Astrocyte (in vitro differentiated cells and primary cell): ENCODE measurements around the gene IQUB. TPM values are rescaled to one million over a fixed set of nuclear protein-coding genes. Genes with fewer than 3 reads are reported as not detected.
"Not testable (repeated sequence)": the region's sequence is repeated elsewhere in the genome, so short reads cannot be mapped to it uniquely, and the experiment has no call there.

Experiments
- DNase-seq: peaks from one replicate; pipeline ENCODE4 v3.0.0-alpha.2; 2010; ENCODE audit warnings: low read depth
- FAIRE-seq: peaks from 2 replicates; lab custom pipeline; 2011; peaks lifted over from hg19 to GRCh38; lab: Jason Lieb, UNC
- H2AFZ ChIP-seq: 2 replicates; pipeline ENCODE4 v1.6.0; 2012; ENCODE audit warnings: low read depth, low read length, inconsistent platforms
- H3K27ac ChIP-seq: 2 replicates; pipeline ENCODE4 v1.5.1; 2011; ENCODE audit warnings: low read depth, low read length, inconsistent platforms
- H3K27me3 ChIP-seq: 2 replicates; pipeline ENCODE4 v1.6.0; 2011; ENCODE audit warnings: low read length, inconsistent platforms; ENCODE audit not compliant: insufficient read depth
- H3K36me3 ChIP-seq: 2 replicates; pipeline ENCODE4 v1.5.1; 2011; ENCODE audit warnings: low read length, inconsistent platforms; ENCODE audit not compliant: insufficient read depth
- H3K4me1 ChIP-seq: 2 replicates; pipeline ENCODE4 v1.5.1; 2011; ENCODE audit warnings: low read length, inconsistent platforms; ENCODE audit not compliant: insufficient read depth
- H3K4me2 ChIP-seq: 2 replicates; pipeline ENCODE4 v1.6.0; 2012; ENCODE audit warnings: low read length, inconsistent platforms
- H3K4me3 ChIP-seq: 2 replicates; pipeline ENCODE4 v1.5.1; 2011; ENCODE audit warnings: low read depth, mild to moderate bottlenecking, low read length, inconsistent platforms; ENCODE audit not compliant: insufficient read depth
- H3K79me2 ChIP-seq: 2 replicates; pipeline ENCODE4 v1.6.0; 2012; ENCODE audit warnings: mild to moderate bottlenecking, low read length, inconsistent platforms; ENCODE audit not compliant: insufficient read depth
- H3K9ac ChIP-seq: 2 replicates; pipeline ENCODE4 v1.6.0; 2012; ENCODE audit warnings: mild to moderate bottlenecking, low read length, inconsistent platforms
- H3K9me3 ChIP-seq: 2 replicates; pipeline ENCODE4 v1.5.1; 2012; ENCODE audit warnings: low read depth, mild to moderate bottlenecking, low read length, inconsistent platforms; ENCODE audit not compliant: insufficient read depth
- H4K20me1 ChIP-seq: 2 replicates; pipeline ENCODE4 v1.6.0; 2012; ENCODE audit warnings: low read length, inconsistent platforms; ENCODE audit not compliant: insufficient read depth
- H3K27ac Mint-ChIP-seq: one replicate; pipeline ENCODE4 v1.8.0; 2021; ENCODE audit warnings: mild to moderate bottlenecking, mixed read lengths; ENCODE audit not compliant: unreplicated experiment
- H3K27me3 Mint-ChIP-seq: one replicate; pipeline ENCODE4 v1.8.0; 2021; ENCODE audit warnings: low read depth, mixed read lengths; ENCODE audit not compliant: unreplicated experiment
- H3K36me3 Mint-ChIP-seq: one replicate; pipeline ENCODE4 v1.8.0; 2021; ENCODE audit warnings: low read depth, mixed read lengths; ENCODE audit not compliant: unreplicated experiment
- H3K4me1 Mint-ChIP-seq: one replicate; pipeline ENCODE4 v1.8.0; 2021; ENCODE audit warnings: low read depth, mixed read lengths; ENCODE audit not compliant: unreplicated experiment
- H3K4me3 Mint-ChIP-seq: one replicate; pipeline ENCODE4 v1.8.0; 2021; ENCODE audit warnings: mild to moderate bottlenecking, moderate library complexity, mixed read lengths; ENCODE audit not compliant: unreplicated experiment
- H3K9me3 Mint-ChIP-seq: one replicate; pipeline ENCODE4 v1.8.0; 2021; ENCODE audit warnings: mild to moderate bottlenecking, mixed read lengths; ENCODE audit not compliant: unreplicated experiment
- EZH2 ChIP-seq: IDR thresholded peaks from 2 replicates; pipeline ENCODE4 v1.6.1; 2012; ENCODE audit warnings: mild to moderate bottlenecking, low read length, inconsistent platforms; ENCODE audit not compliant: insufficient read depth
- total RNA-seq: library from RNA; stranded (reverse); gene quantifications from 2 replicates; pipeline ENCODE4 v1.2.1, GENCODE V29; 2021
- TF ChIP-seq, protein P1 (sequence below): IDR thresholded peaks from 2 replicates; pipeline ENCODE4 v1.5.1; 2011; ENCODE audit warnings: low read depth, mild to moderate bottlenecking, inconsistent platforms, low read length, moderate library complexity; ENCODE audit not compliant: insufficient read depth

Gene IQUB
- total RNA-seq, 1 donor from 2014 or later = 0.59 TPM

DNA sequence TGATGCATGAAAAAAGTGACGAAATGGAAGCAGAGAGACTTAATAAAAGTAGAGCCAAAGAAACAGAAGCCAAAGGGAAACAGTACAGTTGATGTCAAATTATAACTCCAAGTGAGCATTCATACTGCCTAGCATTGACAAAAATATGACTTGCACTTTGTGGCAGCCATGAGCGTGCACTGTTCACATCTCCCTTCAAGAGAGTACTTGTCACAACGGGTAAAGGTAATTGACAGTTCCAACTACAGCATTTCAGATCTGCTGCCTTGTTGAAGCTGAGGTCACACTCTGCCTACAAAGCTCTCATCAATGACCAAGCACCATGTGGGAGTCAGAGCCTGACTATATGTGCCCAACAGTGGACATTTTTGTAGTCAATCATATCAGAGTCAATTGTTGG, 54.3 kb downstream of the IQUB start:
- Mint-ChIP-seq H3K27me3 (no peaks in the 10 kb centered on the region), H3K36me3 (no peaks in the 10 kb centered on the region), H3K27ac (no peak overlapping the region), H3K4me1 (no peaks in the 10 kb centered on the region), H3K9me3 (peaks cover 6% of the 10 kb centered on the region), H3K4me3 (no peak overlapping the region)
- Histone ChIP-seq H3K9me3 (no peaks in the 10 kb centered on the region), H3K27me3 (no peaks in the 10 kb centered on the region), H4K20me1 (no peaks in the 10 kb centered on the region), H3K36me3 (no peaks in the 10 kb centered on the region), H3K9ac (no peak overlapping the region), H3K4me2 (no peak overlapping the region), H3K4me1 (no peaks in the 10 kb centered on the region), H3K79me2 (no peaks in the 10 kb centered on the region), H3K4me3 (no peak overlapping the region), H2AFZ (no peak overlapping the region), H3K27ac (no peak overlapping the region)
- TF ChIP-seq EZH2 = no peak
- TF ChIP-seq, protein P1, sequence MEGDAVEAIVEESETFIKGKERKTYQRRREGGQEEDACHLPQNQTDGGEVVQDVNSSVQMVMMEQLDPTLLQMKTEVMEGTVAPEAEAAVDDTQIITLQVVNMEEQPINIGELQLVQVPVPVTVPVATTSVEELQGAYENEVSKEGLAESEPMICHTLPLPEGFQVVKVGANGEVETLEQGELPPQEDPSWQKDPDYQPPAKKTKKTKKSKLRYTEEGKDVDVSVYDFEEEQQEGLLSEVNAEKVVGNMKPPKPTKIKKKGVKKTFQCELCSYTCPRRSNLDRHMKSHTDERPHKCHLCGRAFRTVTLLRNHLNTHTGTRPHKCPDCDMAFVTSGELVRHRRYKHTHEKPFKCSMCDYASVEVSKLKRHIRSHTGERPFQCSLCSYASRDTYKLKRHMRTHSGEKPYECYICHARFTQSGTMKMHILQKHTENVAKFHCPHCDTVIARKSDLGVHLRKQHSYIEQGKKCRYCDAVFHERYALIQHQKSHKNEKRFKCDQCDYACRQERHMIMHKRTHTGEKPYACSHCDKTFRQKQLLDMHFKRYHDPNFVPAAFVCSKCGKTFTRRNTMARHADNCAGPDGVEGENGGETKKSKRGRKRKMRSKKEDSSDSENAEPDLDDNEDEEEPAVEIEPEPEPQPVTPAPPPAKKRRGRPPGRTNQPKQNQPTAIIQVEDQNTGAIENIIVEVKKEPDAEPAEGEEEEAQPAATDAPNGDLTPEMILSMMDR = no peak
- FAIRE-seq = no peak
- no peak for DNase-seq

DNA sequence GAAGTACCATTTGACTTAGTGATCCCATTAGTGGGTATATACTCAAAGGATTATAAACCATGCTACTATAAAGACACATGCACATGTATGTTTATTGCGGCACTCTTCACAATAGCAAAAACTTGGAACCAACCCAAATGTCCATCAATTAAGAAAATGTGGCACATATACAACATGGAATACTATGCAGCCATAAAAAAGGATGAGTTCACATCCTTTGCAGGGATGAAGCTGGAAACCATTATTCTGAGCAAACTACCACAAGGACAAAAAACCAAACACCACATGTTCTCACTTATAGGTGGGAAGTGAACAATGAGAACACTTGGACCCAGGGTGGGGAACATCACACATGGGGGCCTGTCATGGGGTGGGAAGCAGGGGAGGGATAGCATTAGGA, 56.3 kb downstream of the IQUB start:
- not testable (repeated sequence) for H3K79me2 ChIP-seq, H3K36me3 ChIP-seq, H3K4me1 ChIP-seq, H4K20me1 ChIP-seq, H3K9ac ChIP-seq, H3K27ac ChIP-seq, H3K4me3 ChIP-seq, H3K9me3 Mint-ChIP-seq, H3K9me3 ChIP-seq, DNase-seq, H2AFZ ChIP-seq, H3K27ac Mint-ChIP-seq, H3K27me3 ChIP-seq, H3K4me3 Mint-ChIP-seq, FAIRE-seq, H3K27me3 Mint-ChIP-seq, H3K36me3 Mint-ChIP-seq, H3K4me1 Mint-ChIP-seq, H3K4me2 ChIP-seq

DNA sequence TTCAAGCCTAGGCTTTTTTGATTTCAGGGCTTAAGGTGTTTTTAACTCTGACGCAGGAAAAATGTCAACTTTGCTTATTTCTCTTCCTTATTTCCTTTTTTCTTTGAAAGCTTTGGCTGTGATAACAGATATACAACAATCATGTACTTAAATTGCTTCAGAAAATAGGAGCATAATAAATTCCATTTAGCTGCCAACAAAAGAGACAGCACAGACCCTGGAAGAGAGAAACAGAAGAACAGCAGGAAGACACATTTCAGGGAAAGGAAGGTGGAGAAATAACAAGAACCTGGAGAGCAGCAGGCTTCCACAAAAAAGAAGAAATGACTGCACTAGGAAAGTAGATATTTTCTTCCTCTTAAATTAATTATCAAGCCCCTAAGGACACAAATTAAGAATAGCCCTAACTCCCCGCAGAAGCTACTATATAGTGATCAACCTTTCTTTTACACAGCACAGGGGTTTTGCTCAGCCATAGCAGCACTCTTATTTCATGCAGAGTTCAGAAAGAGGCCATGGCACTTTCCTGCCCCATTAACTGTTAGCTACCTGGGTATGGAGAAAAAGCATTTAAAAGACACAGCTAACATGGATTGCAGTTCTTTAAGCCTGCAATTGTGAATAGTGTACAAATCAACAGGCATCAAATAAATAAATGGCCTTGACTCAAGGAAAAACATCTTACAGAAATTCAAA, 61.5 kb downstream of the IQUB start:
- Mint-ChIP-seq H3K27ac (no peak overlapping the region), H3K27me3 (no peaks in the 10 kb centered on the region), H3K9me3 (peaks cover 6% of the 10 kb centered on the region), H3K36me3 (no peaks in the 10 kb centered on the region), H3K4me3 (no peak overlapping the region), H3K4me1 (no peaks in the 10 kb centered on the region)
- Histone ChIP-seq H3K27me3 (no peaks in the 10 kb centered on the region), H3K9me3 (no peaks in the 10 kb centered on the region), H3K9ac (no peak overlapping the region), H3K4me1 (no peaks in the 10 kb centered on the region), H3K4me2 (no peak overlapping the region), H4K20me1 (no peaks in the 10 kb centered on the region), H3K27ac (no peak overlapping the region), H3K79me2 (no peaks in the 10 kb centered on the region), H3K4me3 (no peak overlapping the region), H3K36me3 (no peaks in the 10 kb centered on the region), H2AFZ (no peak overlapping the region)
- TF ChIP-seq, protein P1 = no peak
- TF ChIP-seq EZH2 = no peak
- FAIRE-seq (no peak), DNase-seq (no peak)
